Panc1 (cell line): ENCODE data around the gene ZNF132. TPM values are rescaled to one million over a fixed set of nuclear protein-coding genes. Genes with fewer than 3 reads are reported as not detected.

Experiments
- ATAC-seq: fragments of 200-7000 bp; cut with Tn5 transposase; 2 replicates; pipeline ENCODE4 v1.9.1; 2020; ENCODE audit warnings: mild to moderate bottlenecking, moderate library complexity
- BruUV-seq: library from RNA; stranded (reverse); fragments of 400-500 nt; replicated peaks from 2 replicates; lab custom pipeline; 2021; lab: Mats Ljungman, UMichigan
- CTCF ChIA-PET: fragments of 300-600 bp; sonication (Branson Sonifier 250); formaldehyde crosslinking; loops from one replicate; lab custom pipeline; 2022; ENCODE audit warnings: antibody characterized with exemption; lab: Charles Lee
- POLR2A ChIA-PET: fragments of 300-600 bp; sonication (Branson Sonifier 250); formaldehyde crosslinking; loops from one replicate; lab custom pipeline; 2022; ENCODE audit warnings: antibody characterized with exemption; lab: Charles Lee
- DNase-seq: peaks from one replicate; pipeline ENCODE4 v3.0.0-alpha.2; 2010; ENCODE audit warnings: low read depth, low spot score
- H3K27ac ChIP-seq: 2 replicates; pipeline ENCODE4 v1.5.1; 2011; ENCODE audit warnings: mild to moderate bottlenecking, low read length, inconsistent platforms
- H3K27me3 ChIP-seq: fragments of 200-500 bp; sonication (Bioruptor generic); 2 replicates; pipeline ENCODE4 v1.6.0; 2014; ENCODE audit warnings: low read length, inconsistent platforms; ENCODE audit not compliant: control insufficient read depth, insufficient read depth
- H3K36me3 ChIP-seq: fragments of 200-500 bp; sonication (Bioruptor generic); 2 replicates; pipeline ENCODE4 v1.5.1; 2014; ENCODE audit warnings: inconsistent platforms, mild to moderate bottlenecking, low read length, moderate library complexity; ENCODE audit not compliant: control insufficient read depth, insufficient read depth
- H3K4me1 ChIP-seq: 2 replicates; pipeline ENCODE4 v1.5.1; 2011; ENCODE audit warnings: inconsistent platforms, mild to moderate bottlenecking, low read length, moderate library complexity; ENCODE audit not compliant: control insufficient read depth, insufficient read depth
- H3K4me3 ChIP-seq, 2 experiments: 2 replicates each; pipeline ENCODE4 v1.5.1; 2011 to 2012; ENCODE audit warnings: low read depth in 2 of 2, low read length in 2 of 2, mild to moderate bottlenecking in 2 of 2, inconsistent platforms in 1 of 2, moderate library complexity in 1 of 2
- H3K9me3 ChIP-seq: fragments of 200-500 bp; sonication (Bioruptor generic); 2 replicates; pipeline ENCODE4 v1.5.1; 2014; ENCODE audit warnings: low read depth, mild to moderate bottlenecking, inconsistent platforms, low read length, moderate library complexity; ENCODE audit not compliant: control insufficient read depth, insufficient read depth
- POLR2AphosphoS5 ChIP-seq: IDR thresholded peaks from 2 replicates; pipeline ENCODE4 v1.6.1; 2012; ENCODE audit warnings: mild to moderate bottlenecking, low read depth, low read length, moderate library complexity
- REST ChIP-seq, 2 experiments: IDR thresholded peaks; 2 replicates each; pipeline ENCODE4 v1.6.1; 2011 to 2012; ENCODE audit warnings: low read depth in 2 of 2, control low read depth in 1 of 2, low read length in 1 of 2, mild to moderate bottlenecking in 1 of 2, moderate library complexity in 1 of 2; ENCODE audit not compliant: insufficient read depth in 1 of 2
- SIN3A ChIP-seq: IDR thresholded peaks from 2 replicates; pipeline ENCODE4 v1.6.1; 2012; ENCODE audit warnings: low read depth, mild to moderate bottlenecking, low read length, moderate library complexity, borderline replicate concordance; ENCODE audit not compliant: insufficient read depth
- TCF7L2 ChIP-seq: IDR thresholded peaks from 2 replicates; pipeline ENCODE4 v1.6.1; 2011; ENCODE audit warnings: mild to moderate bottlenecking, low read depth, low read length, inconsistent platforms
- in situ Hi-C: cut with HindIII; loops from 2 replicates; pipeline ENCODE4 v1.10.0; 2016; ENCODE audit warnings: low sequenced_read_pairs, low pct_unique_long_range_greater_than_20kb
- intact Hi-C: fragments of 100-400 bp; cut with micrococcal nuclease; formaldehyde crosslinking; loops from one replicate; pipeline ENCODE4 v1.10.0; 2022; ENCODE audit not compliant: unreplicated experiment
- total RNA-seq: library from RNA; stranded (reverse); gene quantifications from one replicate; pipeline ENCODE4 v1.2.1, GENCODE V29; 2021; ENCODE audit not compliant: unreplicated experiment
- TF ChIP-seq, protein P1 (sequence below): fragments of 450-650 bp; IDR thresholded peaks from 2 replicates; pipeline ENCODE4 v1.5.1; 2017; ENCODE audit warnings: mild to moderate bottlenecking

The ZNF132 gene
- total RNA-seq, 1 experiment from 2014 or later = not detected

- ChIA-PET CTCF (no interaction called here), POLR2A (no interaction called here)
- H3K4me3 ChIP-seq = peak overlapping the region; percentile 97 to 98
- DNase-seq = no peak
- H3K27me3 ChIP-seq = no peaks in the 10 kb centered on the region
- no TSS peak for BruUV-seq
- no peaks in the 10 kb centered on the region for H3K9me3 ChIP-seq
- TF ChIP-seq, protein P1, sequence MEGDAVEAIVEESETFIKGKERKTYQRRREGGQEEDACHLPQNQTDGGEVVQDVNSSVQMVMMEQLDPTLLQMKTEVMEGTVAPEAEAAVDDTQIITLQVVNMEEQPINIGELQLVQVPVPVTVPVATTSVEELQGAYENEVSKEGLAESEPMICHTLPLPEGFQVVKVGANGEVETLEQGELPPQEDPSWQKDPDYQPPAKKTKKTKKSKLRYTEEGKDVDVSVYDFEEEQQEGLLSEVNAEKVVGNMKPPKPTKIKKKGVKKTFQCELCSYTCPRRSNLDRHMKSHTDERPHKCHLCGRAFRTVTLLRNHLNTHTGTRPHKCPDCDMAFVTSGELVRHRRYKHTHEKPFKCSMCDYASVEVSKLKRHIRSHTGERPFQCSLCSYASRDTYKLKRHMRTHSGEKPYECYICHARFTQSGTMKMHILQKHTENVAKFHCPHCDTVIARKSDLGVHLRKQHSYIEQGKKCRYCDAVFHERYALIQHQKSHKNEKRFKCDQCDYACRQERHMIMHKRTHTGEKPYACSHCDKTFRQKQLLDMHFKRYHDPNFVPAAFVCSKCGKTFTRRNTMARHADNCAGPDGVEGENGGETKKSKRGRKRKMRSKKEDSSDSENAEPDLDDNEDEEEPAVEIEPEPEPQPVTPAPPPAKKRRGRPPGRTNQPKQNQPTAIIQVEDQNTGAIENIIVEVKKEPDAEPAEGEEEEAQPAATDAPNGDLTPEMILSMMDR = no peak
- TF ChIP-seq TCF7L2 (no peak), SIN3A (no peak), REST (IDR thresholded peaks at IDR 0.05; ENCODE audit: insufficient read depth in 1 of 2, low read depth in 2 of 2, low read length in 1 of 2) (no peak), POLR2AphosphoS5 (0 out of 2 replicates have a peak, but pooled peaks have one; percentile 5)
- H3K4me1 ChIP-seq = peaks cover 36% of the 10 kb centered on the region
- intact Hi-C loops = loop anchor here (5.0 kb wide), 1 partner anchor 61 kb away; the partner anchor contains the start of gene ZSCAN22
- peak overlapping the region; percentile 99 for H3K27ac ChIP-seq
- no peak for ATAC-seq
- in situ Hi-C loops = no loop called here
- H3K36me3 ChIP-seq = peaks cover 29% of the 10 kb centered on the region
Observed at GRCh38 chr19:58388175-58388526, 51.8 kb downstream of the ZNF132 start.

DNA sequence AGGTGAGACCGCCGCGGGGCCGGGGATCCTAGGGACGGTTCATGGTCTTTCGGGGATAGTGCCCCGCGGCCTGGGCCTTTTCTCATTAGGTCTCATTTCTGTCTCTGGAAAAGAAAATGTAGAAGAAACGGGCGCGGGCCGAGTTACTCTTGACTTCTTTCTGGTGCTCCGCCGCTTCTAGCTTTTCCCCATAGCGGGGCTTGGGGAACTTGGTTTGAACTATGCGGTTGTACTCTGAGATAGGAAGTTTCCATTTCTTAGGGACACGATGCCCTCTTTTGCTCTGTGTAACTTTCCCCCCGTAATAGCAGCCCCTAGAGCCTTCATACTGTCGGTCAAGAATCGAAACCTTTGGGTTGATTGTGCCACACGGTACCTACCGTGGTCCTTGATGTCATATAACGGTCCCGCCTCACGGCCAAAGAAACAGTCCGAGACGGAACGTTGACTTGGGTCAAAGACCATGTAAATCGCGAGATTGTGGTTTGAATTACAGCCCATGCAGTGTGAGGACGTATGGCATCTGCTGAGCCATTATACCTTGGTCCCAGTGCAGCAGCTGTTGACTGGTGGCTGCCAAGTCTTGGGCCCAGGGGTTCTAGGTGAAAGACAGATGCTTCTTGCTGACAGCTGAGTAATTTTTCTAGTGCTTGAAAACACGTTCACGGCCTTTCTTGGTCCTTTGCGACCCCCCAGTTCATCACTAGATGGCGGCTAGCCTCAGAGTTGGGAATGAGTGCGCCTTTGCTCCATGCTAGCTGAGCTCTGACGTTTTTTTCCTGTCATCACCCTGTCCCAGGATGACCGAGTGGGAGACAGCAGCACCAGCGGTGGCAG is 52.4 kb downstream of the ZNF132 start:
- no TSS peak for BruUV-seq
- H3K4me3 ChIP-seq = peak overlapping the region; percentile 97 to 98
- H3K27ac ChIP-seq = peak overlapping the region; percentile 99
- ChIA-PET POLR2A (no interaction called here), CTCF (no interaction called here)
- in situ Hi-C loops = no loop called here
- TF ChIP-seq REST (IDR thresholded peaks at IDR 0.05; ENCODE audit: insufficient read depth in 1 of 2, low read depth in 2 of 2, low read length in 1 of 2) = no peak
- TF ChIP-seq SIN3A = 0 out of 2 replicates have a peak, but pooled peaks have one; percentile 48
- peak; percentile 16 for TF ChIP-seq POLR2AphosphoS5
- ATAC-seq (0 out of 2 replicates have a peak, but pooled peaks have one; percentile 1), DNase-seq (no peak)
- H3K9me3 ChIP-seq = no peaks in the 10 kb centered on the region
- peaks cover 27% of the 10 kb centered on the region for H3K36me3 ChIP-seq
- intact Hi-C loops = loop anchor here (5.0 kb wide), 1 partner anchor 60 kb away; the partner anchor contains the start of gene ZSCAN22
- peaks cover 33% of the 10 kb centered on the region for H3K4me1 ChIP-seq
- no peaks in the 10 kb centered on the region for H3K27me3 ChIP-seq
